Putamen (tissue), 1 donor: ENCODE data around the gene TCTN3.
"Not testable (repeated sequence)": the region's sequence is repeated elsewhere in the genome, so short reads cannot be mapped to it uniquely, and the experiment has no call there.

Experiments used
- DNase-seq: peaks from one replicate; pipeline ENCODE4 v3.0.0-alpha.2; 2016; ENCODE audit warnings: low spot score

The TCTN3 gene

DNA sequence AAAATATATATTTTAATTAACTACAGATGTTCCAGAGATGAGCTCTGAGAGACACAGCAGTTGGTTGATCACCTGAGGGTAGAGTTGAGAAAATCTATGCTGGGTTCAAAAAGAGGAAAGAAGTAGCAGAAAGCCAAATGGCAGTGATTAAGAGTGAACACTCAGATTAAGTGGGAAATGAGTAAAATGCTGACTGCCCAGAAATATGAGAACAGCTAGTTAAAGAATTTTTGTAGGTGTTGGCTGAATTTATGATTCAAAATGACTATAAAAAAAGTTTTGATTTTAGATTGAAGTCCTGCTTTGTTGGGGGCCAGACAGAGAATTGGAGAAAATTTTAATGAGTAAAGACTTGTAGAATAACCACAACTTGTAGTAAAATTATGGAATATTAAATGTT is 9.8 kb downstream of the TCTN3 start:
- DNase-seq = no peak

DNA sequence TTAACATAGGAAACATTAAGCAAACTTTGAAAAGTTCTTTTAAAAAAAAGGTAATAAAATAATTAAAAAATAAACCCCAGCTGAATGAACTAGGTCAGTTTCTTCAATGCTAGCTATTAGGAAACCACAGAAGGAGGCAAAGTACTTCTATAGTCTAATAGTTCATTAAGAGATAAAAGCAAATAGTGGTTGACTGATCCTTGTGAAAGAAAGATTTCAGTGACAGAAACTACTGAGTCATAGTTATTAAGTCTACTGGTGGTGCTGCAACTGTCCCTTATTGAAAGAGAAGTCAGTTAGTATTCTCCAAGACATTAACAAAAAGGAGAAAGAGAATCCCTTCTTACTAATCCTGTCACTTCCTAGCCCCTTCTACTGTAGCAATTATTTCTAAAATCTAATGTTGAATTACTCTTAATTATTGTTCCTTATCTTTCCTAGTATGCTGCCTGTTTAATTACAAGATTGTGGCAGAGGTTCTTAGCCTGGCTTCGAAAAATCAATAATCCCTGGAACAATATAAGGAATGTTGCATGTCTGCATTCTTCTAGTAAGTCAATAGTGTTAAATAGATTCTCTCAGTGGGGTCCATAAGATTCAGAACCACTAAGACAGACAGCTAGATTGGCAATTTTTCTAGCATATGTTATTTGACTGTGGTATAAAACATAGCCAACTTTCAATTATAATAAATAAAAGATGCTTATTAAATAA is 18.2 kb downstream of the TCTN3 start:
- no peak for DNase-seq

GRCh38 chr10:95674643-95675042 is 19.1 kb downstream of the TCTN3 start:
- no peak for DNase-seq

DNA sequence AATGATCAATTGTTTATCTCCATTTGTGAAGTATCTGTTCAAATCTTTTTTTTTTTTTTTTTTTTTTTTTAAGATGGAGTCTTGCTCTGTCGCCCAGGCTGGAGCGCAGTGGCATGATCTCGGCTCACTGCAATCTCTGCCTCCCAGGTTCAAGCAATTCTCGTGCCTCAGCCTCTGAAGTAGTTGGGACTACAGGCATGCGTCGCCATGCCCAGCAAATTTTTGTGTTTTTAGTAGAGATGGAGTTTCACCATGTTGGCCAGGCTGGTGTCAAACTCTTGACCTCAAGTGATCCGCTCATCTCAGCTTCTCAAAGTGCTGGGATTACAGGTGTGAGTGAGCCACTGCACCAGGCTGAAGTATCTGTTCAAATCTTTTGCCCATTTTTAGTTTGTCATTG is 21.1 kb downstream of the TCTN3 start:
- DNase-seq = not testable (repeated sequence)

- DNase-seq = no peak
These were observed 29.2 kb downstream of the TCTN3 start for GRCh38 chr10:95664543-95664942.

- DNase-seq = no peak
These were observed 30.2 kb downstream of the TCTN3 start for GRCh38 chr10:95663496-95663895.

DNA sequence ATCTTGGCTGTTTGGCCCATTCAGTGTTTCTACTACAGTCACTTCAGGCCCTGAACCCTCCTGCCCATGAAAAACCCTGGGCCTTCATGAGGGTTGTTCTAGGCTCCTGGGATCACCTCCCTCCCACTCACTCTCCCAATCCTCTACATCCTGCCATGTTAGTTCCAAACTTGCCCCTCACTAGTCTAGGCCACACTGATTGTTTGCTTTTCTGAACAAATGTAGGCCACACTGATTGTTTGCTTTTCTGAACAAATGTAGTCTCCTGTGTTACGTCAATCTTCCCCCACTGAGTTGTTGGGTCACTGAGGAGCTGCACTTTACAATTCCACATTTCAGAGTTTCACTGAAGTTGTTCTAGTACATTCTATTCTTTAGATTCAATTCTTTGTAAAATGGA is 31.9 kb downstream of the TCTN3 start:
- no peak for DNase-seq

DNA sequence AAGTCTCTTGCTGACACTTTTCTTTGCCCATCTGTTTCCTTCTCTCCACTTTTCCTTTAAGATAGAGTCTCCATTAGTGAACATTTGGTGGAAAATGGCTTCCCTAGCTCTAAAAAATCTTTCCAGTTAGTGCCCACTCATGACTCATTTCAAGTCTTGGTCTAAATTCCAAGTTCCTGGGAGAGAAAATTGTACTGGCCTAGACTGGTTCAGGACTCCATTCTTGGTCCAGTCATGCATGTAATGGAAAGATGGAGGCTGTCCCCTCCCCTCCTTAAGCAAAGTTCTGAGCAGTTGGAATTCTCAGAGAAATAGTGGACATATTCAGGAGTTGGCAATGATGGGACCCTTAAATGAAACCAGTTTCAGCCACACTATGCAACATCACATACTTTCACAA is 33.4 kb downstream of the TCTN3 start:
- no peak for DNase-seq

GRCh38 chr10:95657250-95657649 is 36.5 kb downstream of the TCTN3 start:
- DNase-seq = no peak

DNA sequence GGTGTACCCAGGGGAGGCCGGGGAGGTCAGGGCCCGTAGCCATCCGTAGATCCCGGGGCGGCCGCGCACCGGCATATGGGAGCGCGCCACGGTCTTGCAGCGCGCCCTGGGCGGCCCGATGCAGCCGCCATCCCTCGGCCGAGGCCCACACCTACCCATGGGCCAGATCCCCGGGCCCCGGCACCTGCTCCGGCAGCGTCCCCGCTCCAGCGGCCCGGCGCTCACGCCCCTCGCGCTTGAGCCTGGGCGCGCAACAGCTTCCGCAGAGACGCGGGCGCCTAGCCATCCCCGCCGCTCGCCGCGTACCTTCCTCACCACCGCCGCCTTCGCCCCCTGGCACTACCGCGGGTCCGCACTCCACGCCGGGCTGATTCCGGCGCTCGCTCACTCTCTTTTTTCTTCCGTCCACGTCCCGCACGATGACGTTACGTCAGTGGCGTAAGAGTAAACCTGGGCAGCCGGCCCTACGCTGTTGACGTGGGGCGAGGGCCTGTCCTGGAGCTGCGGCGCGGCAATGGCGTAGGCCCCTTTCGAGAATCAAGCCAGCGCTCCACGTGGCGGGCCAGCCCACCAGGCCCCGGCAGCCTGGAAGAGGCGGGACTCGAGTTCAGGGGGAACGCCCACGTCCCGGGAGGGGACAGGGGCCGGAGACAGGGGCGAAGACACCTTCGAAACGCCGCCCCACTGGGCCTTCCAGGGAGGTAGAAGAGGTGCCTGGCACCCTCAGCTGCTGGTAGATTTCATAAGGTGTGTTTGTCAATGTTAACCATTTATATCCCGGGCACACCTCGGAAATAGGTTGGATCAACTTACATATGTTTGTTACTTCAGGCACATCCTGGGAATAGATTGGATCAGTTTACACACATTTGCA is 37.2 kb downstream of the TCTN3 start, which contains the start of gene ALDH18A1:
Gene ALDH18A1 (minus strand): TSS at position 421 of the 874 bp plus-strand sequence. CDS start 3,334 bp downstream, outside the sequence.
- DNase-seq = peak; percentile 86

DNA sequence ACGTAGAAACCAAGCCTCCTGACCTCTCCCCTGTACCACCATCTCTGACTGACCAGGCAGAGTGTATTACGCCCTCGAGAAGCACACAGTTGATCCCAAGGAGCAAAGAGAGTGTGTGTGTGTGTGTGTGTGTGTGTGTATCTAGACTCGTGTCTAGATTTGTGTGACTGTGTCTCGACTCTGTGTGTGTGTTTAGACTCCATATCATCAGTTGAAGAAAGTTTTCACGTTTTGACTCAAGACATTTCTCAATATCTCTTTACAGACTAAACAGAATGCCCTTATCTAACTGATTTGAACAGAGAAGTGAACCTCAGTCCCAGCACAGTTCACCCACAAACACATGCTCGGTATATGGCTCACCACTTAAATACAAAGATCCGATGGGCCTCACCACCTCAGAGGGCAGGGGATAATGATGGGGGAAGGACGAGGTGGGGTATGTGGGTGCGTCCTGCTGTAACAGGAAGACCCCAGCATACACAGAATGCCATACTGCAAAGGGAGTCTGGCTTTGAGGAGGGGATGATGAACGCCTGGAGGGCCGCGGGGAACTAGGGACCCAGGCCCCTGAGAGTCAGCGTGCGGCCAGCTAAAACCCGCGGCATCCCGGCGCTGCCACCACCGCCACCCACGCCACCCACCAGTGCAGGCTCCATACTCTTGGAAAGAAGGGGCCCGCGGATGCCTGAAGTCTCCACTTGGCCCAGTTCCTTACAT is 38.0 kb downstream of the TCTN3 start:
- peak; percentile 4 for DNase-seq

DNA sequence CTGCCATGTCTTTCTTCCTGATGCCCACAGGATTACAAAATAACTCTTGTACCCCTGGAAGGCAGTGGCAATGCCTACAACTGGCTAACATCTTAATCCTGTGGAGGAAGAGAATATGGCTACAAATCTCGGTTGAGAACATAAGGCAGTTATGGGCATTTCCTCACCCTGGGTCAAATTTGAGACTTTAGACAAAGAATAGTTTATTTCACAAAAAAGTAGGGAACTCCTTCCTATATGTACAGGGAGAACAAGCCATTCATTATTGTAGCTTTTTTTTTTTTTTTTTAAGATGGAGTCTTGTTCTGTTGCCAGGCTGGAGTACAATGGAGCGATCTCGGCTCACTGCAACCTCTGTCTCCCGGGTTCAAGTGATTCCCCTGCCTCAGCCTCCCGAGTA is 39.8 kb downstream of the TCTN3 start:
- DNase-seq = no peak

DNA sequence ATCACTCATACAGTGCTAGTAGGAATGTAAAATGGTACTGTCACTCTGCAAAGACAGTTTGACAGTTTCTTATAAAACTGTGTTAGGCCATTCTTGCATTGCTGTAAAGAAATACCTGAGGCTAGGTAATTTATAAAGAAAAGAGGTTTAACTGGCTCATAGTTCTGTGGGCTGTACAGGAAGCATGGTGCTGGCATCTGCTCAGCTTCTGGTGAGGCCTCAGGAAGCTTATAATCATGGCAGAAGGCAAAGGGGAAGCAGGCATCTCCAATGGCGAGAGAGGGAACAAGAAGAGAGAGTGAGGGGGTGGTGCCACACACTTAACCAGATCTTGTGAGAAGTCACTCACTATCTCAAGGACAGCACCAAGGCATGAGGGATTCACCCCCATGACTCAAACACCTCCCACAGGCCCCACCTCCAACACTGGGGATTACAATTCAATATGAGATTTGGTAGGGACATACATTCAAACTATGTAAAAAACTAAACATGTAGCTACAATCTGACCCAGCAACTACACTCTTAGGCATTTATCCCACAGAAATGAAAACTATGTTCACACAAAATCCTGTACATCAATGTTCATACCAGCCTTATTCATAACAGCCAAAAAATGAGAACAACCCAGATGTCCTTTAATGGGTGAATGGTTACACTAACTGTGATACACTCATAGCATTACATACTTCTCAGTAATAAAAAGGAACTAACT is 42.2 kb downstream of the TCTN3 start:
- DNase-seq = no peak

DNA sequence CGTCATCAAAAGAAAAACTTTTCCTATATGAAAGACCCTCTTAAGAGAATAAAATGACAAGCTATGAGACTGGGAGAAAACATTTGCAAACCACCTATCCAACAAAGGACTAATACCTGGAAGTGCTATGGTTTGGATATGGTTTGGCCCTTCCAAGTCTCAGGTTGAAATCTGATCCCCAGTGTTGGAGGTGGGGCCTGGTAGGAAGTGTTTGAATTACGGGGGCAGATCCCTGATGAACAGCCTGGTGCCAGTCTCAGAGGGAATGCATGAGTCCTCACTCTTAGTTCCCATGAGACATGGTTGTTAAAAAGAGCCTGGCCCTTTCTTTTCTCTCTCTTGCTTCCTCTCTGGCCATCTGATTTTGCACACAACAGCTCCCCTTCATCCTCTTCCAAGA is 43.5 kb downstream of the TCTN3 start:
- no peak for DNase-seq

- no peak for DNase-seq
These were observed 45.6 kb downstream of the TCTN3 start for GRCh38 chr10:95648138-95648537.

- DNase-seq = no peak
These were observed 47.6 kb downstream of the TCTN3 start for GRCh38 chr10:95646160-95646559.

DNA sequence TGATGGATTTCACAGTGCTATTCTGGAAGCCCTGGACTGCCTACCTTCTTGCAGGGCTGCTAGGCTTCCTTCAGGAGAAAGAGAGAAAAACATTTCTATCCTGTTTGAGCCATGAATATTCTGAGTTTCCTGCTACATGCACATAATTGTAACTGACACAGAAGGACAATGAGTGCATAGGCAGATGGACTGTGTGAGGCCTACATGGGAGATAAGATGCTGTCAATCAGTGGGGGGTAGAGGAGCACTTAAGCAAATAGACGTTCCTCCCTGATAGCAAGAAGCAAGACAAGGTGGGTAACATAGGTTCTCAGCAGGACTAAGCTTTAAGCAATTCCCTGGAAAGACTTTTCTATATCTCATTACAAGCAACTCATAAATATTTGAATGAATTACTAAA is 48.8 kb downstream of the TCTN3 start:
- DNase-seq = no peak

GRCh38 chr10:95640891-95641315 is 52.8 kb downstream of the TCTN3 start:
- no peak for DNase-seq

GRCh38 chr10:95637911-95638310 is 55.8 kb downstream of the TCTN3 start:
- DNase-seq = no peak

GRCh38 chr10:95637140-95637539 is 56.6 kb downstream of the TCTN3 start:
- DNase-seq = no peak

GRCh38 chr10:95635319-95635733 is 58.4 kb downstream of the TCTN3 start:
- DNase-seq = no peak

- no peak for DNase-seq
These were observed 64.9 kb downstream of the TCTN3 start for GRCh38 chr10:95628786-95629185.
